ENCODE data around the gene GSTA5. TPM values are rescaled to one million over a fixed set of nuclear protein-coding genes. Genes with fewer than 3 reads are reported as not detected.
"Not testable (repeated sequence)": the region's sequence is repeated elsewhere in the genome, so short reads cannot be mapped to it uniquely, and the experiment has no call there.

GSTA5 gene
- total RNA-seq, 2 donors from 2014 or later: not detected

GRCh38 chr6:52825900-52826459, 14.6 kb downstream of the GSTA5 start:
- not testable (repeated sequence) for DNase-seq (ENCODE audit: low spot score); H3K4me1 Mint-ChIP-seq (ENCODE audit: low read depth in 2 of 2); ATAC-seq; H3K36me3 Mint-ChIP-seq; H3K27ac Mint-ChIP-seq; H3K9me3 Mint-ChIP-seq; H3K4me3 Mint-ChIP-seq
- H3K27me3 Mint-ChIP-seq: peaks cover 5 to 15% of the 10 kb centered on the region in 2 donors

- H3K36me3 Mint-ChIP-seq; DNase-seq (ENCODE audit: low spot score); H3K4me3 Mint-ChIP-seq; H3K4me1 Mint-ChIP-seq (ENCODE audit: low read depth in 2 of 2); H3K9me3 Mint-ChIP-seq; ATAC-seq; H3K27ac Mint-ChIP-seq: not testable (repeated sequence)
- H3K27me3 Mint-ChIP-seq: peaks cover 6 to 15% of the 10 kb centered on the region in 2 donors
Measured at GRCh38 chr6:52825270-52825793, 15.3 kb downstream of the GSTA5 start.

- H3K36me3 Mint-ChIP-seq: no peaks in the 10 kb centered on the region
- ATAC-seq: peak in 1 of 2 donors; percentile 46
- H3K9me3 Mint-ChIP-seq: no peaks in the 10 kb centered on the region
- H3K4me3 Mint-ChIP-seq: no peak overlapping the region
- no peaks in the 10 kb centered on the region for H3K4me1 Mint-ChIP-seq (ENCODE audit: low read depth in 2 of 2)
- no peak for DNase-seq (ENCODE audit: low spot score)
- H3K27me3 Mint-ChIP-seq: peaks cover 3 to 12% of the 10 kb centered on the region in 2 donors
- no peak overlapping the region for H3K27ac Mint-ChIP-seq
Measured at GRCh38 chr6:52821842-52822241, 18.8 kb downstream of the GSTA5 start.

- Mint-ChIP-seq H3K27ac (no peak overlapping the region), H3K27me3 (peaks cover 3 to 7% of the 10 kb centered on the region in 2 donors), H3K4me3 (no peak overlapping the region), H3K4me1 (ENCODE audit: low read depth in 2 of 2) (no peaks in the 10 kb centered on the region), H3K36me3 (no peaks in the 10 kb centered on the region), H3K9me3 (no peaks in the 10 kb centered on the region)
- DNase-seq (ENCODE audit: low spot score) (no peak), ATAC-seq (no peak)
Measured at GRCh38 chr6:52820198-52820597, 20.4 kb downstream of the GSTA5 start.

GRCh38 chr6:52815167-52816092, 25.2 kb downstream of the GSTA5 start:
- no peaks in the 10 kb centered on the region for H3K9me3 Mint-ChIP-seq
- peaks cover 12 to 17% of the 10 kb centered on the region in 2 donors for H3K27me3 Mint-ChIP-seq
- DNase-seq (ENCODE audit: low spot score) (peak; percentile 68), ATAC-seq (peak; percentile 76 to 78)
- no peak overlapping the region for H3K4me3 Mint-ChIP-seq
- H3K36me3 Mint-ChIP-seq: no peaks in the 10 kb centered on the region
- H3K27ac Mint-ChIP-seq: no peak overlapping the region
- H3K4me1 Mint-ChIP-seq (ENCODE audit: low read depth in 2 of 2): no peaks in the 10 kb centered on the region

- H3K4me3 Mint-ChIP-seq; H3K4me1 Mint-ChIP-seq (ENCODE audit: low read depth in 2 of 2); H3K27ac Mint-ChIP-seq; DNase-seq (ENCODE audit: low spot score); H3K9me3 Mint-ChIP-seq; H3K36me3 Mint-ChIP-seq; ATAC-seq: not testable (repeated sequence)
- H3K27me3 Mint-ChIP-seq: peaks cover 12 to 17% of the 10 kb centered on the region in 2 donors
Measured at GRCh38 chr6:52814545-52814944, 26.1 kb downstream of the GSTA5 start.

GRCh38 chr6:52809777-52810176, 30.8 kb downstream of the GSTA5 start:
- not testable (repeated sequence) for H3K4me3 Mint-ChIP-seq; ATAC-seq; H3K27ac Mint-ChIP-seq; H3K4me1 Mint-ChIP-seq (ENCODE audit: low read depth in 2 of 2); H3K9me3 Mint-ChIP-seq; DNase-seq (ENCODE audit: low spot score); H3K36me3 Mint-ChIP-seq
- peaks cover 18 to 37% of the 10 kb centered on the region in 2 donors for H3K27me3 Mint-ChIP-seq

- no peaks in the 10 kb centered on the region for H3K36me3 Mint-ChIP-seq
- ATAC-seq (no peak), DNase-seq (ENCODE audit: low spot score) (no peak)
- H3K27ac Mint-ChIP-seq: no peak overlapping the region
- H3K27me3 Mint-ChIP-seq: peaks cover 24 to 48% of the 10 kb centered on the region in 2 donors
- H3K9me3 Mint-ChIP-seq: no peaks in the 10 kb centered on the region
- no peaks in the 10 kb centered on the region for H3K4me1 Mint-ChIP-seq (ENCODE audit: low read depth in 2 of 2)
- no peak overlapping the region for H3K4me3 Mint-ChIP-seq
Measured at GRCh38 chr6:52808660-52809059, 32.0 kb downstream of the GSTA5 start.

- not testable (repeated sequence) for H3K4me1 Mint-ChIP-seq (ENCODE audit: low read depth in 2 of 2); H3K4me3 Mint-ChIP-seq; ATAC-seq; H3K9me3 Mint-ChIP-seq; DNase-seq (ENCODE audit: low spot score); H3K27ac Mint-ChIP-seq; H3K36me3 Mint-ChIP-seq
- H3K27me3 Mint-ChIP-seq: peaks cover 20 to 35% of the 10 kb centered on the region in 2 donors
Measured at GRCh38 chr6:52803668-52804255, 36.9 kb downstream of the GSTA5 start, which contains the start of gene GSTA1. Gene GSTA1, minus strand, starts transcription at chr6:52803816. Its CDS starts 4,549 bp downstream, at chr6:52799267.

- Mint-ChIP-seq H3K36me3 (no peaks in the 10 kb centered on the region), H3K27ac (no peak overlapping the region), H3K27me3 (peaks cover 20 to 30% of the 10 kb centered on the region in 2 donors)
Measured at GRCh38 chr6:52802806-52803205, 37.8 kb downstream of the GSTA5 start.

GRCh38 chr6:52801188-52801841, 39.3 kb downstream of the GSTA5 start:
- Mint-ChIP-seq H3K27me3 (peaks cover 17 to 29% of the 10 kb centered on the region in 2 donors), H3K36me3 (no peaks in the 10 kb centered on the region), H3K4me3 (no peak overlapping the region), H3K4me1 (ENCODE audit: low read depth in 2 of 2) (no peaks in the 10 kb centered on the region), H3K9me3 (no peaks in the 10 kb centered on the region), H3K27ac (no peak overlapping the region)
- ATAC-seq (no peak), DNase-seq (ENCODE audit: low spot score) (no peak)

More at GRCh38 chr6:52802806-52803205, 37.8 kb downstream of the GSTA5 start:
- Mint-ChIP-seq H3K4me3 (no peak overlapping the region), H3K9me3 (no peaks in the 10 kb centered on the region), H3K4me1 (ENCODE audit: low read depth in 2 of 2) (no peaks in the 10 kb centered on the region)
- ATAC-seq: no peak
- no peak for DNase-seq (ENCODE audit: low spot score)

GRCh38 chr6:52799272-52799671, 41.3 kb downstream of the GSTA5 start:
- not testable (repeated sequence) for H3K9me3 Mint-ChIP-seq; H3K27ac Mint-ChIP-seq; ATAC-seq; DNase-seq (ENCODE audit: low spot score); H3K36me3 Mint-ChIP-seq; H3K4me3 Mint-ChIP-seq; H3K4me1 Mint-ChIP-seq (ENCODE audit: low read depth in 2 of 2)
- H3K27me3 Mint-ChIP-seq: peaks cover 14 to 19% of the 10 kb centered on the region in 2 donors

- DNase-seq (ENCODE audit: low spot score); H3K4me1 Mint-ChIP-seq (ENCODE audit: low read depth in 2 of 2); H3K36me3 Mint-ChIP-seq; H3K27ac Mint-ChIP-seq; H3K4me3 Mint-ChIP-seq; ATAC-seq; H3K9me3 Mint-ChIP-seq: not testable (repeated sequence)
- peaks cover 10 to 16% of the 10 kb centered on the region in 2 donors for H3K27me3 Mint-ChIP-seq
Measured at GRCh38 chr6:52794366-52794765, 46.2 kb downstream of the GSTA5 start.

All from natural killer cell treated with Interleukin-12 subunit alpha and Interleukin-12 subunit beta and Interleukin-15 and Interleukin-18, amount 100 ng/mL, for 72 hours (primary cell).